Breast epithelium (tissue), 3 donors: ENCODE measurements around the gene DDX21.

Experiments
- CTCF ChIP-seq, 3 donors: fragments of 450-650 bp; IDR thresholded peaks; one replicate each; pipeline ENCODE4 v1.5.1; 2016 to 2017; ENCODE audit warnings: antibody characterized with exemption in 3 of 3, mild to moderate bottlenecking in 3 of 3, moderate library complexity in 3 of 3
- POLR2A ChIP-seq: fragments of 450-650 bp; IDR thresholded peaks from one replicate; pipeline ENCODE4 v1.6.1; 2016; ENCODE audit warnings: antibody characterized with exemption, mild to moderate bottlenecking, moderate library complexity
- POLR2AphosphoS5 ChIP-seq, 3 donors: sonication (generic); formaldehyde crosslinking; IDR thresholded peaks; one replicate each; pipeline ENCODE4 v1.6.1; 2017; ENCODE audit warnings: antibody characterized with exemption in 3 of 3

GRCh38 chr10:68955355-68955831 lies 577 bp upstream of the DDX21 start:
- TF ChIP-seq CTCF (IDR thresholded peaks at IDR 0.05) (no peak), POLR2A (no peak), POLR2AphosphoS5 (IDR thresholded peaks at IDR 0.05) (no peak)
